HG02870 (cell line): ENCODE results near the gene PNPLA8.
"Not testable (repeated sequence)": the region's sequence is repeated elsewhere in the genome, so short reads cannot be mapped to it uniquely, and the experiment has no call there.

Experiments
- ATAC-seq: cut with Tn5 transposase; IDR thresholded peaks from one replicate; pipeline ENCODE4 v1.9.1; 2021; ENCODE audit warnings: mild to moderate bottlenecking, moderate library complexity; ENCODE audit not compliant: unreplicated experiment

Gene PNPLA8

DNA sequence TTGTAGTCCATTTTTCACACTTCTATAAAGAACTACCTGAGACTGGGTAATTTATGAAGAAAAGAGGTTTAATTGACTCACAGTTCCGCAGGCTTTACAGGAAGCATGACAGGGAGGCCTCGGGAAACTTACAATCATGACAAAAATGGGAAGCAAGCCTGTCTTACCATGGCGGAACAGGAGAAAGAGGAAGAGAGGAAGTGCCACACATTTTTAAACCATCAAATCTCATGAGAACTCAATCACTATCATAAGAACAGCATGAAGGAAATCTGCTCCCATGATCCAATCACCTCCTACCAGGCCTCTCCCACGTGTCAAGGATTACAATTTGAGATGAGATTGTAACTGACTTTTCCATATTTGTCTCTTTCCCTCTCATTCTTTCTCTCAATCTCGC is 9.3 kb upstream of the PNPLA8 start:
- ATAC-seq: no peak

DNA sequence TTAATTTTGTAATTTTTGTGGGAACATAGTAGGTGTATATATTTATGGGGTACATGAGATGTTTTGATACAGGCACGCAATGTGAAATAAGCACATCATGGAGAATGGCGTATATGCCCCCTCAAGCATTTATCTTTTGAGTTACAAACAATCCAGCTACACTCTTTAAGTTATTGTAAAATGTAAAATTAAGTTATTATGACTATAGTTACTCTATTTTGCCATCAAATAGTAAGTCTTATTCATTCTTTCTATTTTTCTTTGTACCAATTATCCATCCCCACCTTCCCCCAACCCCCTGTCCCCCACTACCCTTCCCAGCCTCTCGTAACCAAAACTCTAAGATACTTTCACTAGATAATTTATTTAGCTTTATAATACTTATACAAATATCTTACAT is 7.8 kb upstream of the PNPLA8 start:
- no peak for ATAC-seq

GRCh38 chr7:108529341-108529740 is 3.4 kb upstream of the PNPLA8 start:
- no peak for ATAC-seq

DNA sequence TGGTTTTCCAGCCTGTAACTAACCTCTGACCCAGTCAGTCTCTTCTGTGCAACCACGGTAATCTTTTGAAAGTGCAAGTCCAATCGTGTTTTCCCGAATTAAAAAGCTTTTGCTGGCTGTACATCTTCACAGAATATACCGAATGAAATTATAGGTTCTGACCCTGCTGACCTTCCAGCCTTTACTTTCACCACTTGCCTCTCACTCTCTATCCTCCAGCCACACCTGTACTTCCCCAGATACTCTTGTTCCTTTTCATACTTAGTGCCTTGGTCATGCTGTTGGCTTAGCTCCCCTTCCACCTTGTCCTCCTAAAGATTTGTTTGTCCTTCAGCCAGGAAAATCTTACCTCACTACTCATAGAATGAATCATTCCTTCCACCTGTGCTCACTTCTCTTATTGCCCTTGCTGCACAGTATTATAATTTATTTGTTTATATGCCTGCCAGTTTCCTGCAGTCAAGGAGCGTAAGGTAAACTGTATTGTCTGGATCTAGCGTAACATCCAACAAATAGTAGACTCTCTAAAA is 2.3 kb upstream of the PNPLA8 start:
- no peak for ATAC-seq

GRCh38 chr7:108526768-108527017 is 758 bp upstream of the PNPLA8 start:
- no peak for ATAC-seq

GRCh38 chr7:108525327-108525984 is 479 bp downstream of the PNPLA8 start:
- peak; percentile 42 for ATAC-seq

DNA sequence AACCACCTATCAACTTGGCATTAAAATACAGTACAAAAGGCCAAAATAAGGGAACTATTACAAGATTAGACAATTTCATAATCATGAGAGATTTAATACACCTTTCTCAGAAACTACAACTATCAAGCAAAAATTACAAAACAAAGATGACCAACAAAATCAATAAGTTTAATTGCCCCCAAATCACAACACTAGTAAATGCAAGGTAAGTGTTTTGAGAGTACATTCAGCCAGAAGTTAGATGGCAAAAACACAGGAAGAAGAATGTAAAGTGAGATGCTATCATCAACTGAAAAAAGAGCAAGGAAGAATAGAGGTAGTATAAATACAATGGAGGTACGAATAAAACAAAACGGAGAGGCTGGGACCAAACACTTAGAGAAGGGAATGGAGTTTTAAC is 3.2 kb downstream of the PNPLA8 start:
- no peak for ATAC-seq

GRCh38 chr7:108517951-108518350 is 8.0 kb downstream of the PNPLA8 start:
- ATAC-seq: no peak

DNA sequence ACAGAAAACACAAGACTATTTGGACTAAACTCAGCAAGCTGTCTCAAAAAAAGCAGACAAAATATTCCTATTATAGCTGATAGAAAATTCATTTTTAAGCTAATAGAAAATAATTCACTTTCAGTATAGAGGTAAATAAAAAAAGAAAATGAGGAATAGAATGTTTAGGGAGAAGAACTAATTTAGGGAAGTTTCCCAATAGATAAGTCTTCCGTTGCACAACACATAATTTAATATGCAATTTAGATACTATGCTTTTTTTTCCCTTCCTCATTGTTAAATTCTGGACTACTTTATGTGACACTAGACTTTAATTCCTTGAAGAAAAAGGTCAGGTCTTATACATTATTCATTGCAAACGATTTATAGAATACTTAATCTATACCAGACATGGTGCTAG is 10.3 kb downstream of the PNPLA8 start:
- ATAC-seq: no peak

DNA sequence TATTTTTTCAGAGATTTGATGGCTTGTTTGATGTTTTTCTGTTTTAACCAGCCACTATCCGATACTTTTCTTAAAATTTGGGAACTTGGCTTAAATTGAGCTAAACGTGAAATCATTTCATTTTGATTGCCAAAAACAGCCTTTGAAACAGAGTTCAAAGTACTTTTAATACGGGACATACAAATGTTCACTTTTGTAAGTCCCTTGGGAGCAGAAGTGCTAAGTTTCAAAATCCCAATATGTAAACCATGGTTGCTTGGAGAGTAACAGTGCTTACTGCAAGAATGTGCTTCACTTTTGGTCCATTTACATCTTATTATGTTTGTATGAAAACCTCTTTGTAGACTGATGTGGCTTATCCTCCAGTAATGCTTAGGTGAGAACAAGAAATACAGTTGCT is 10.9 kb downstream of the PNPLA8 start:
- no peak for ATAC-seq

GRCh38 chr7:108511939-108512338 is 14.0 kb downstream of the PNPLA8 start:
- no peak for ATAC-seq

DNA sequence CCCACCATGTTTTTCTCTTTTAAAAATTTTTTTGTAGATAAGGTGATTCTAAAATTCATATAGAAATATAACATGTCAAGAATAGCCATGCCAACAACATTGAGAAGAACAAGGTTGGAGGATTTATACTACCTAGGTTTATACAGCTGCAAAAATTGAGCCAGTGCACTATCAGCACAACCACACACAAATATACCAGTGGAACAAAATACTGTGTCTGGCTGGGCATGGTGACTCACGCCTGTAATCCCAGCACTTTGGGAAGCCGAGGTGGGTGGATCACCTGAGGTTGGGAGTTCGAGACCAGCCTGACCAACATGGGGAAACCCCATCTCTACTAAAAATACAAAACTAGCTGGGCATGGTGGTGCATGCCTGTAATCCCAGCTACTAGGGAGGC is 21.4 kb downstream of the PNPLA8 start:
- ATAC-seq: not testable (repeated sequence)

GRCh38 chr7:108503112-108504026 is 22.6 kb downstream of the PNPLA8 start:
- peak; percentile 90 for ATAC-seq

DNA sequence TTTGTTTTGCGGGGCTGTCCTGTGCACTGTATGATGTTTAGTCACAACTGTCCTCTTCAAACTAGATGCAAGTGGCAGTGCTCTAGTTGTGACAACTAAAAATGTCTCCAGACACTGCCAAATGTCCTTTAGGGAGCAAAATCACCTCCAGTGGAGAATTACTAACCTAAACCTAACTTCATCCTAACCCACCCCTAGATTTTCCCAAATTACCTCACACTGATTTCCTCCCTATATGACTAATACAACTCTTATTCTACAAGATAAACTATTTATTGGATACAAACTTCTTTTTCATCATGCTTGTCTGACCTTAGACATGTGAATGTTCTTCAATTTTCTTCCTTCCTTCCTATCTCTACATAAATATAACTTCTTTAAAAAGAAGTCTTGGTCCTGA is 26.4 kb downstream of the PNPLA8 start:
- no peak for ATAC-seq

GRCh38 chr7:108498481-108498880 is 27.5 kb downstream of the PNPLA8 start:
- ATAC-seq: no peak

- no peak for ATAC-seq
Measured at GRCh38 chr7:108497082-108497725, 28.7 kb downstream of the PNPLA8 start.

- no peak for ATAC-seq
Measured at GRCh38 chr7:108492742-108493141, 33.2 kb downstream of the PNPLA8 start.

GRCh38 chr7:108488768-108489538 is 37.0 kb downstream of the PNPLA8 start:
- no peak for ATAC-seq

DNA sequence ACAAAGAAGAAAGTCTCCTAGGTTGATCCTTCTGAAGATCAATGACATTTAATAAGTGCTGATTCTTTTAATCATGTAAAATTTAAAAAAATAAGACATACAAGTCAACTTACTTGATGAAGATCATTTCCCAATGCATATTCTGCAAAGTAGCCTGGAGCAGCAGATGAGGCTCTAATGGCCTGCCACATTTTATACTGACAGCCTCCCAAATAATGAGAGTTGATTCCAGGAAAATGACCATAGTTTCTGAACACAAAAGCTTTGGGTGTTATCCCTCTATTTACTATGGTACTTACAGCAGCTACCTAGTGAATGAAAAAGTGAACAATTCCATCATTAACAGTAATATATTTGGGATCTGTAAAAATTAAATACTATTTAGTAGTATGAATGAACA is 38.3 kb downstream of the PNPLA8 start:
- no peak for ATAC-seq

DNA sequence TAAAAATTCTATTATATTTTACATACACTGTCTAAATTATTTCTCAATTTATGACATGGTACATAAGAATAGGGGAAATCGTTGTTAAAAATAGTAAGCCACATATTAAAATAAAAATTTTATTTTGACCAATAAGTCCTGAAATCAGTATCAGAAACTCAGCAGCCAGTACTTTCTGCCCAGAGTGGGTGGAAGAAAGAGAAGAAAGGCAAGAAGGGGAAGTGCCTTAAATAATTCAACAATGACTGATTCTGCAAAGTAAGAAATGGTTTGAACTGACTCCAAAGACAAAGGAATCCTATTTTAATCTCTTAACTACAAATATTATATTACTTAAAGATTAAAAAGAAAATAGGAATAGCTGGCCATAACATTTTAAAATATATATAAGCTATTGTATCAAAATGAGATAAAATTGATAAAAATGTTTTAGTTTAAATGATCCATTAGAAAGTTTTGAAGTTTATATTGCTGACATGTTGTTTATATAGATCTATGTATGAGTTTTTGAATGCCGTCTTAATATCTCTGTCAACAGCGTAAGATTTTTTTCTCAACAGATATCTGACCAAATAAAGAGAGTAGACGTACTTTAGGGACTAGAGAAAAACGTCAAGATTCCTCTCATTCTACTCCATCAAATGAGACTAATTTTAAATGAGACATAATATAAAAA is 39.5 kb downstream of the PNPLA8 start:
- no peak for ATAC-seq

DNA sequence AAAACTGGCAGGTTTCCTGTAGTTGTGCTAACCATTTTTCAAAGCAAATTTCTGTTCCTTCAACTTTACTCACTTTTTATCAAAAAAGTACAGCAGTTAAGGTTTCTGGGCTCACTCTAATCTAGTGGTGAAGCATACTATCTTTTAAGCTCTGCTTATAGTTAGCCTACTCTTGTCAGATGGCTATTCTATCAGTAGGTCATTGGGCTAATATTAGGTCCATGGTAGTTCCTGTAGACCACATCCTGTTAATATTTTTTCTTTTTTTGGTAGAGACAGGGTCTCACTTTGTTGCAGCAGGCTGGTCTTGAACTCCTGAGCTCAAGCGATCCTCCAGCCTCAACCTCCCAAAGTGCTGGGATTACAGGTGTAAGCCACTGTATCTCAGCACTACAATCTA is 41.8 kb downstream of the PNPLA8 start:
- ATAC-seq: no peak
